HCT116 (cell line): ENCODE data around the gene NMD3.

Experiments
- EGR1 ChIP-seq: IDR thresholded peaks from 2 replicates; pipeline ENCODE4 v1.6.1; 2012; ENCODE audit warnings: low read depth
- ELF1 ChIP-seq: IDR thresholded peaks from 2 replicates; pipeline ENCODE4 v1.6.1; 2012; ENCODE audit warnings: low read depth, borderline replicate concordance
- JUND ChIP-seq: IDR thresholded peaks from 2 replicates; pipeline ENCODE4 v1.6.1; 2012
- POLR2A ChIP-seq: IDR thresholded peaks from 2 replicates; pipeline ENCODE4 v1.7.0; 2011; ENCODE audit warnings: borderline replicate concordance; ENCODE audit not compliant: insufficient read depth, insufficient read length; ENCODE audit errors: extremely low read depth
- POLR2AphosphoS5 ChIP-seq: IDR thresholded peaks from 2 replicates; pipeline ENCODE4 v1.6.1; 2011; ENCODE audit warnings: mild to moderate bottlenecking, low read depth, low read length, moderate library complexity
- SIN3A ChIP-seq: IDR thresholded peaks from 2 replicates; pipeline ENCODE4 v1.6.1; 2012; ENCODE audit warnings: low read depth
- YY1 ChIP-seq: IDR thresholded peaks from 2 replicates; pipeline ENCODE4 v1.6.1; 2011; ENCODE audit warnings: low read length, low read depth, moderate library complexity, mild to moderate bottlenecking; ENCODE audit not compliant: insufficient replicate concordance; ENCODE audit errors: extremely low read depth
- ZFX ChIP-seq: fragments of 450-650 bp; IDR thresholded peaks from 2 replicates; pipeline ENCODE4 v1.6.1; 2017
- ZNF274 ChIP-seq: fragments of 200-500 bp; sonication (Bioruptor generic); IDR thresholded peaks from 2 replicates; pipeline ENCODE4 v1.6.1; 2014; ENCODE audit warnings: mild to moderate bottlenecking, low read depth, low read length, inconsistent platforms
- TF ChIP-seq, protein P1 (sequence below): IDR thresholded peaks from 2 replicates; pipeline ENCODE4 v1.6.1; 2012; ENCODE audit warnings: low read depth
- TF ChIP-seq, protein P2 (sequence below), 3 experiments: fragments of 200-600 bp in 1 of 3; sonication (generic) in 1 of 3; IDR thresholded peaks in 2 of 3; conservative IDR thresholded peaks in 1 of 3; 2 replicates each; pipeline ENCODE4 v1.5.1; 2012 to 2017; ENCODE audit warnings: low read depth in 2 of 3, low read length in 2 of 3, antibody characterized with exemption in 1 of 3, borderline replicate concordance in 1 of 3, control low read depth in 1 of 3, mild to moderate bottlenecking in 1 of 3, mixed read lengths in 1 of 3, mixed run types in 1 of 3, moderate library complexity in 1 of 3; ENCODE audit not compliant: insufficient read depth in 1 of 3

DNA sequence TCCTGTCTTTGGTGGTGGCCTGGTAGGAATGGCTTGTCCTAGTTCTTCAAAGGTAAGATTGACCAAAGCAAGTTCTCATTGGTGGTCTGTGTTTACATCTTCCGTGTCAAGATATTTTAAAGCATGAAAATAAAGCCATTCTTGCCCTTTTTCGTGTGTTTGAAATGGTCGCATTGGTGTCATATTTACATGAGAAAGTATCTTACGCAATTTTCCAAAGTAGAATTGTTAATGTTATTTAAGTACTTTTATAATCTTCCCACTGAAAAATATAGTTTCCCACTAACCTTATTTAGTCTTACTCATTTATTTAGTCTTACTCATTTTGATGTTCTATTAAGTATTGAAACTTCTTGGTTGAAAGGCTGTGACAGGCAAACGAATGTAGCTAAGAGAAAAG lies 31.0 kb downstream of the NMD3 start:
- TF ChIP-seq, protein P1, sequence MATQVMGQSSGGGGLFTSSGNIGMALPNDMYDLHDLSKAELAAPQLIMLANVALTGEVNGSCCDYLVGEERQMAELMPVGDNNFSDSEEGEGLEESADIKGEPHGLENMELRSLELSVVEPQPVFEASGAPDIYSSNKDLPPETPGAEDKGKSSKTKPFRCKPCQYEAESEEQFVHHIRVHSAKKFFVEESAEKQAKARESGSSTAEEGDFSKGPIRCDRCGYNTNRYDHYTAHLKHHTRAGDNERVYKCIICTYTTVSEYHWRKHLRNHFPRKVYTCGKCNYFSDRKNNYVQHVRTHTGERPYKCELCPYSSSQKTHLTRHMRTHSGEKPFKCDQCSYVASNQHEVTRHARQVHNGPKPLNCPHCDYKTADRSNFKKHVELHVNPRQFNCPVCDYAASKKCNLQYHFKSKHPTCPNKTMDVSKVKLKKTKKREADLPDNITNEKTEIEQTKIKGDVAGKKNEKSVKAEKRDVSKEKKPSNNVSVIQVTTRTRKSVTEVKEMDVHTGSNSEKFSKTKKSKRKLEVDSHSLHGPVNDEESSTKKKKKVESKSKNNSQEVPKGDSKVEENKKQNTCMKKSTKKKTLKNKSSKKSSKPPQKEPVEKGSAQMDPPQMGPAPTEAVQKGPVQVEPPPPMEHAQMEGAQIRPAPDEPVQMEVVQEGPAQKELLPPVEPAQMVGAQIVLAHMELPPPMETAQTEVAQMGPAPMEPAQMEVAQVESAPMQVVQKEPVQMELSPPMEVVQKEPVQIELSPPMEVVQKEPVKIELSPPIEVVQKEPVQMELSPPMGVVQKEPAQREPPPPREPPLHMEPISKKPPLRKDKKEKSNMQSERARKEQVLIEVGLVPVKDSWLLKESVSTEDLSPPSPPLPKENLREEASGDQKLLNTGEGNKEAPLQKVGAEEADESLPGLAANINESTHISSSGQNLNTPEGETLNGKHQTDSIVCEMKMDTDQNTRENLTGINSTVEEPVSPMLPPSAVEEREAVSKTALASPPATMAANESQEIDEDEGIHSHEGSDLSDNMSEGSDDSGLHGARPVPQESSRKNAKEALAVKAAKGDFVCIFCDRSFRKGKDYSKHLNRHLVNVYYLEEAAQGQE: no peak
- TF ChIP-seq POLR2AphosphoS5 (no peak), POLR2A (no peak), ZNF274 (no peak), EGR1 (no peak), JUND (no peak), YY1 (no peak), ZFX (no peak), ELF1 (no peak), SIN3A (no peak)
- TF ChIP-seq, protein P2, sequence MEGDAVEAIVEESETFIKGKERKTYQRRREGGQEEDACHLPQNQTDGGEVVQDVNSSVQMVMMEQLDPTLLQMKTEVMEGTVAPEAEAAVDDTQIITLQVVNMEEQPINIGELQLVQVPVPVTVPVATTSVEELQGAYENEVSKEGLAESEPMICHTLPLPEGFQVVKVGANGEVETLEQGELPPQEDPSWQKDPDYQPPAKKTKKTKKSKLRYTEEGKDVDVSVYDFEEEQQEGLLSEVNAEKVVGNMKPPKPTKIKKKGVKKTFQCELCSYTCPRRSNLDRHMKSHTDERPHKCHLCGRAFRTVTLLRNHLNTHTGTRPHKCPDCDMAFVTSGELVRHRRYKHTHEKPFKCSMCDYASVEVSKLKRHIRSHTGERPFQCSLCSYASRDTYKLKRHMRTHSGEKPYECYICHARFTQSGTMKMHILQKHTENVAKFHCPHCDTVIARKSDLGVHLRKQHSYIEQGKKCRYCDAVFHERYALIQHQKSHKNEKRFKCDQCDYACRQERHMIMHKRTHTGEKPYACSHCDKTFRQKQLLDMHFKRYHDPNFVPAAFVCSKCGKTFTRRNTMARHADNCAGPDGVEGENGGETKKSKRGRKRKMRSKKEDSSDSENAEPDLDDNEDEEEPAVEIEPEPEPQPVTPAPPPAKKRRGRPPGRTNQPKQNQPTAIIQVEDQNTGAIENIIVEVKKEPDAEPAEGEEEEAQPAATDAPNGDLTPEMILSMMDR (IDR thresholded peaks at IDR 0.05 in 2 of 3, conservative IDR thresholded peaks at IDR 0.05 in 1 of 3; ENCODE audit: borderline replicate concordance in 1 of 3, insufficient read depth in 1 of 3, low read depth in 2 of 3, low read length in 2 of 3): no peak
